K562 (cell line): ENCODE measurements around the gene AHCYL2.

Experiments
- HDAC3 ChIP-seq: fragments of 450-650 bp; IDR thresholded peaks from 2 replicates; pipeline ENCODE4 v1.6.1; 2018; ENCODE audit warnings: borderline replicate concordance, mild to moderate bottlenecking, moderate library complexity; ENCODE audit not compliant: partially characterized antibody
- SLC30A9 ChIP-seq: fragments of 250-450 bp; sonication (Bioruptor Pico); IDR thresholded peaks from 2 replicates; pipeline ENCODE4 v1.8.0; 2022; ENCODE audit warnings: mild to moderate bottlenecking, moderate library complexity
- ZSCAN32 ChIP-seq: fragments of 450-650 bp; formaldehyde crosslinking; IDR thresholded peaks from 2 replicates; pipeline ENCODE4 v1.4.0; 2020; ENCODE audit warnings: mild to moderate bottlenecking, moderate library complexity
- TF ChIP-seq, protein P1 (sequence below), 3 experiments: IDR thresholded peaks in 2 of 3; conservative IDR thresholded peaks in 1 of 3; 2 replicates each; pipeline ENCODE4 v1.5.1; 2011 to 2012; ENCODE audit warnings: low read length in 3 of 3, mild to moderate bottlenecking in 3 of 3, control low read depth in 2 of 3, improper control_type of control experiment in 1 of 3, inconsistent platforms in 1 of 3, low read depth in 1 of 3, mixed read lengths in 1 of 3, moderate library complexity in 1 of 3; ENCODE audit not compliant: insufficient read depth in 2 of 3
- TF ChIP-seq, protein P2 (sequence below): fragments of 450-650 bp; IDR thresholded peaks from 2 replicates; pipeline ENCODE4 v1.6.1; 2016

DNA sequence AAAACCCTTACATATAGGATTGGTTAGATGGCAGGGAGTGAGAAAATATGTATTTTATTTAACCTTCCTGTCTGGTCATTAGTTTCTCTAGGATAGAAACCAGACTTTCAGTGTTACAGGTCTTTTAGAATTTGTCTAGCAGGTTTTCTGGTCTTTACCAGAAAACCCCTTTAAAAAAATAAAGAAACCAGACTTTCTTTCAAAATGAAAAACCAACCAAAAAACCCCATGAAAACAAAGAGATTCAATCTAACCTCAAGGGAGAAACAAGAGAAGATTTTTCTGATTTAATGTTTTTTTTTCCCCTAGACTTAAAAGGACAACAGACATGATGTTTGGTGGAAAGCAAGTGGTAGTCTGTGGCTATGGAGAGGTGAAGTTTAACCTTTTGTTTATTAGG, 180.7 kb downstream of the AHCYL2 start:
- TF ChIP-seq HDAC3, result no peak
- no peak for TF ChIP-seq ZSCAN32 (CRISPR knock-in tag)
- TF ChIP-seq, protein P1, sequence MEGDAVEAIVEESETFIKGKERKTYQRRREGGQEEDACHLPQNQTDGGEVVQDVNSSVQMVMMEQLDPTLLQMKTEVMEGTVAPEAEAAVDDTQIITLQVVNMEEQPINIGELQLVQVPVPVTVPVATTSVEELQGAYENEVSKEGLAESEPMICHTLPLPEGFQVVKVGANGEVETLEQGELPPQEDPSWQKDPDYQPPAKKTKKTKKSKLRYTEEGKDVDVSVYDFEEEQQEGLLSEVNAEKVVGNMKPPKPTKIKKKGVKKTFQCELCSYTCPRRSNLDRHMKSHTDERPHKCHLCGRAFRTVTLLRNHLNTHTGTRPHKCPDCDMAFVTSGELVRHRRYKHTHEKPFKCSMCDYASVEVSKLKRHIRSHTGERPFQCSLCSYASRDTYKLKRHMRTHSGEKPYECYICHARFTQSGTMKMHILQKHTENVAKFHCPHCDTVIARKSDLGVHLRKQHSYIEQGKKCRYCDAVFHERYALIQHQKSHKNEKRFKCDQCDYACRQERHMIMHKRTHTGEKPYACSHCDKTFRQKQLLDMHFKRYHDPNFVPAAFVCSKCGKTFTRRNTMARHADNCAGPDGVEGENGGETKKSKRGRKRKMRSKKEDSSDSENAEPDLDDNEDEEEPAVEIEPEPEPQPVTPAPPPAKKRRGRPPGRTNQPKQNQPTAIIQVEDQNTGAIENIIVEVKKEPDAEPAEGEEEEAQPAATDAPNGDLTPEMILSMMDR (IDR thresholded peaks at IDR 0.05 in 2 of 3, conservative IDR thresholded peaks at IDR 0.05 in 1 of 3; ENCODE audit: insufficient read depth in 2 of 3, low read depth in 1 of 3, low read length in 3 of 3), result no peak
- TF ChIP-seq, protein P2, sequence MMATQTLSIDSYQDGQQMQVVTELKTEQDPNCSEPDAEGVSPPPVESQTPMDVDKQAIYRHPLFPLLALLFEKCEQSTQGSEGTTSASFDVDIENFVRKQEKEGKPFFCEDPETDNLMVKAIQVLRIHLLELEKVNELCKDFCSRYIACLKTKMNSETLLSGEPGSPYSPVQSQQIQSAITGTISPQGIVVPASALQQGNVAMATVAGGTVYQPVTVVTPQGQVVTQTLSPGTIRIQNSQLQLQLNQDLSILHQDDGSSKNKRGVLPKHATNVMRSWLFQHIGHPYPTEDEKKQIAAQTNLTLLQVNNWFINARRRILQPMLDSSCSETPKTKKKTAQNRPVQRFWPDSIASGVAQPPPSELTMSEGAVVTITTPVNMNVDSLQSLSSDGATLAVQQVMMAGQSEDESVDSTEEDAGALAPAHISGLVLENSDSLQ, result no peak
- no peak for TF ChIP-seq SLC30A9 (CRISPR knock-in tag)
